ENCODE measurements around the gene CYP2J2. TPM values are rescaled to one million over a fixed set of nuclear protein-coding genes. Genes with fewer than 3 reads are reported as not detected.
"Not testable (repeated sequence)": the region's sequence is repeated elsewhere in the genome, so short reads cannot be mapped to it uniquely, and the experiment has no call there.

Gene CYP2J2
- total RNA-seq, 1 donor from 2014 or later: 2.7 TPM

GRCh38 chr1:59917026-59917784 is 9.4 kb downstream of the CYP2J2 start:
- H3K4me3 ChIP-seq: no peak overlapping the region
- H3K36me3 ChIP-seq: no peaks in the 10 kb centered on the region
- H3K9me3 ChIP-seq: no peaks in the 10 kb centered on the region
- H3K27me3 ChIP-seq (ENCODE audit: low read depth): no peaks in the 10 kb centered on the region
- no peak for ATAC-seq
- intact Hi-C loops (cut with DNase I): no loop called here
- H3K4me1 ChIP-seq: no peaks in the 10 kb centered on the region
- no peak overlapping the region for H3K27ac ChIP-seq
- DNase-seq: no peak
- TF ChIP-seq, protein P1, sequence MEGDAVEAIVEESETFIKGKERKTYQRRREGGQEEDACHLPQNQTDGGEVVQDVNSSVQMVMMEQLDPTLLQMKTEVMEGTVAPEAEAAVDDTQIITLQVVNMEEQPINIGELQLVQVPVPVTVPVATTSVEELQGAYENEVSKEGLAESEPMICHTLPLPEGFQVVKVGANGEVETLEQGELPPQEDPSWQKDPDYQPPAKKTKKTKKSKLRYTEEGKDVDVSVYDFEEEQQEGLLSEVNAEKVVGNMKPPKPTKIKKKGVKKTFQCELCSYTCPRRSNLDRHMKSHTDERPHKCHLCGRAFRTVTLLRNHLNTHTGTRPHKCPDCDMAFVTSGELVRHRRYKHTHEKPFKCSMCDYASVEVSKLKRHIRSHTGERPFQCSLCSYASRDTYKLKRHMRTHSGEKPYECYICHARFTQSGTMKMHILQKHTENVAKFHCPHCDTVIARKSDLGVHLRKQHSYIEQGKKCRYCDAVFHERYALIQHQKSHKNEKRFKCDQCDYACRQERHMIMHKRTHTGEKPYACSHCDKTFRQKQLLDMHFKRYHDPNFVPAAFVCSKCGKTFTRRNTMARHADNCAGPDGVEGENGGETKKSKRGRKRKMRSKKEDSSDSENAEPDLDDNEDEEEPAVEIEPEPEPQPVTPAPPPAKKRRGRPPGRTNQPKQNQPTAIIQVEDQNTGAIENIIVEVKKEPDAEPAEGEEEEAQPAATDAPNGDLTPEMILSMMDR (IDR thresholded peaks at IDR 0.05): no peak

DNA sequence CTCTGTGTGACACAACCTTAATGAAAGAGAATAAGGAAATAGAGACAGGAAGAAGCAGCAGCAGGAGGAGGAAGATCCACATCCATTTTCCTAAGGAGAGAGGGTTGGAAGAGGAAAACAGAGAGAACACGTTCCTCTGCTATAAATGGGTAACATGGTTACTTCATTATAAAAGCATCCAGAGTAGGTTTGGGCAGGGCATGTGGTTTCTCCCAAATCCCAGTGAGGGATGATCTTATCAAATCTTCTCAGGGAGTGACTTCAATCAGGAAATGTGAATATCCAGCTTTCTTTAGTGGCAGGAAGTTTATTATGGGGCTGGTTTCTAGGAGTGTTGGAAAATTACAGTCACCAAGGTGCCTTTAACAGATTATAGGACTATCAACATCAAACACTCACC is 11.1 kb downstream of the CYP2J2 start:
- ATAC-seq (no peak), DNase-seq (no peak)
- H3K36me3 ChIP-seq: no peaks in the 10 kb centered on the region
- intact Hi-C loops (cut with DNase I): no loop called here
- no peaks in the 10 kb centered on the region for H3K4me1 ChIP-seq
- H3K27ac ChIP-seq: no peak overlapping the region
- no peaks in the 10 kb centered on the region for H3K9me3 ChIP-seq
- H3K4me3 ChIP-seq: no peak overlapping the region
- H3K27me3 ChIP-seq (ENCODE audit: low read depth): no peaks in the 10 kb centered on the region
- TF ChIP-seq, protein P1 (IDR thresholded peaks at IDR 0.05): no peak

DNA sequence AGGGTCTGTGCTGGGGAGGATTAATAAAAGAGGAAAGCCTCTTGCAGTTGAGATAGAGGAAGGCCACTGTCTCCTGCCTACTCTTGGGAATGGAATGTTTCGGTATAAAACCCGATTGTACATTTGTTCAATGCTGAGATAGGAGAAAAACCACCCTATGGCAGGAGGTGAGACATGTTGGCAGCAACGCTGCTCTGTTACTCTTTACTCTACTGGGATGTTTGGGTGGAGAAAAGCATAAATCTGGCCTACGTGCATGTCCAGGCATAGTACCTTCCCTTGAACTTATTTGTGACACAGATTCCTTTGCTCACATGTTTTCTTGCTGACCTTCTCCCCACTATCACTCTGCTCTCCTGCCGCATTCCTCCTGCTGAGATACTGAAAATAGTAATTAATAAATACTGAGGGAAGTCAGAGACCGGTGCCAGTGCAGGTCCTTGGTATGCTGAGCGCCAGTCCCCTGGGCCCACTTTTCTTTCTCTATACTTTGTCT is 11.7 kb downstream of the CYP2J2 start:
- H3K4me1 ChIP-seq; H3K9me3 ChIP-seq; H3K27ac ChIP-seq; DNase-seq; H3K36me3 ChIP-seq; intact Hi-C loops (cut with DNase I); H3K4me3 ChIP-seq; H3K27me3 ChIP-seq (ENCODE audit: low read depth); ATAC-seq: not testable (repeated sequence)

DNA sequence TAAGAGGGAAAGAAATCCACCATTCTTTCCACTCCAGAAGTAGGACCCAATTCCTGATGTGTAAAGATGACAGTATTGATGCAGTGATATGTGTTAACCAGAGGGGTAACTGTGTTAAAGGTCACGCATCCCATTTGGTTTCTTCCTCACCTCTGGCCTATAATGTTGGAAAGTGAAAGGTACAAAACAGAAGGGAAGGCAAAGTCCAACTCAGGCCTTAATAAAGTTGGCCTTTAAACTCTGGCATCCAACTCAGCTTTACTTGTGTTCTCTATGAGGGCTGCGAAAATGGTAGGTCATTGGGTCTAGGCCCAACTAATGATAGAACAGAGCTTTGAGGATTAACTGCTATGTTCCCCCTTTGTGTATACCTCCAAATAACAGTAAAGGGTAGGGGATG is 17.9 kb downstream of the CYP2J2 start:
- Histone ChIP-seq H3K27me3 (ENCODE audit: low read depth) (no peaks in the 10 kb centered on the region), H3K9me3 (no peaks in the 10 kb centered on the region), H3K4me3 (no peak overlapping the region), H3K27ac (no peak overlapping the region), H3K36me3 (no peaks in the 10 kb centered on the region), H3K4me1 (no peaks in the 10 kb centered on the region)
- intact Hi-C loops (cut with DNase I): no loop called here
- ATAC-seq: no peak
- no peak for DNase-seq
- TF ChIP-seq, protein P1 (IDR thresholded peaks at IDR 0.05): no peak

DNA sequence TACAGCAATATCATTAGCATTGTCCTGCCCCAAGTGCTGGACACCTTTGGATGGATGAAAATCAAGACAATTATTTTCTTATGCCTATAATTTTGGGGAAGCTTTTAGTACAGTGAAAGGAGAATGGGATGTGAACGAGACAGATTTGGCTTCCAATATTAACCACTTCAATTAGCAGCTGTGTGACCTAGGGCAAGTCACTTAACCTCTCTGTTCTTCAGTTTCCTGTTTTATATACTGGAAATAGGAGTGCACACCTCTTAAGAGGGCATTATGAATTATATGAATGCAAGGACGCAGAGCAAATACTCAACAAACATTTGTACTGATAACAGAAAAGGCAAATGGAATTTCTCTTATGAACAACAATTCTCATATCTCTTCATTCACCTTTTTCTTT is 18.5 kb downstream of the CYP2J2 start:
- no peak overlapping the region for H3K27ac ChIP-seq
- intact Hi-C loops (cut with DNase I): no loop called here
- no peak for ATAC-seq
- TF ChIP-seq, protein P1 (IDR thresholded peaks at IDR 0.05): no peak
- H3K9me3 ChIP-seq: no peaks in the 10 kb centered on the region
- H3K36me3 ChIP-seq: no peaks in the 10 kb centered on the region
- no peaks in the 10 kb centered on the region for H3K27me3 ChIP-seq (ENCODE audit: low read depth)
- H3K4me1 ChIP-seq: no peaks in the 10 kb centered on the region
- DNase-seq: no peak
- H3K4me3 ChIP-seq: no peak overlapping the region

DNA sequence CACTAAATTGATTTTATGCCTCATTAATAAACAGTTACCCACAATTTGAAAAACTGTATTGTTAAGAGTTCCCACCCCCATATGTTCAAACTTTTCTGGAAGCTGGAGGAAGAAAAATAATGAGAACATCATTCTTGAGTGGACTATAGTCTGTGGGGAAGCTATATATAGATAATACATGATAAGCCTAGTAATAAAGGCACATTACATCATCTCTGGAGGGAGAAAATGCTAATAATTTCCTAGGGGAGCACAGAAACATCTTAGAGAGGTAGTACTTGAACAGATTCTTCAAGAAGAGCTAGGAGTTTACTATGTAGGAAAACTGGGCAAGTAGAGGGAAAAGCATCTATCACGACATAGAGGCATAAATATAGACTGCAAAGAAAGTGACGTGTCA is 19.6 kb downstream of the CYP2J2 start:
- no peak for ATAC-seq
- H3K36me3 ChIP-seq: no peaks in the 10 kb centered on the region
- intact Hi-C loops (cut with DNase I): no loop called here
- no peaks in the 10 kb centered on the region for H3K27me3 ChIP-seq (ENCODE audit: low read depth)
- TF ChIP-seq, protein P1 (IDR thresholded peaks at IDR 0.05): no peak
- H3K4me1 ChIP-seq: no peaks in the 10 kb centered on the region
- no peak for DNase-seq
- no peak overlapping the region for H3K4me3 ChIP-seq
- no peaks in the 10 kb centered on the region for H3K9me3 ChIP-seq
- H3K27ac ChIP-seq: no peak overlapping the region
